Cardiac muscle cell (in vitro differentiated cells and primary cell): Measurements from ENCODE around the gene ZFC3H1. TPM values are rescaled to one million over a fixed set of nuclear protein-coding genes. Genes with fewer than 3 reads are reported as not detected.
"Not testable (repeated sequence)": the region's sequence is repeated elsewhere in the genome, so short reads cannot be mapped to it uniquely, and the experiment has no call there.

Experiments
- DNase-seq, 2 donors: peaks; one replicate each; pipeline versions ENCODE4 v3.0.0 to v3.0.0-alpha.2; 2010 to 2017; ENCODE audit warnings: low read depth in 1 of 2, low spot score in 1 of 2
- H3K27ac ChIP-seq: fragments of 200-600 bp; sonication (generic); 2 replicates; pipeline ENCODE4 v1.5.1; 2016
- H3K27me3 ChIP-seq: fragments of 200-600 bp; sonication (generic); 2 replicates; pipeline ENCODE4 v1.6.0; 2016; ENCODE audit warnings: control low read depth
- H3K36me3 ChIP-seq: fragments of 200-600 bp; sonication (generic); 2 replicates; pipeline ENCODE4 v1.5.1; 2016; ENCODE audit warnings: control low read depth
- H3K4me1 ChIP-seq: fragments of 200-600 bp; sonication (generic); 2 replicates; pipeline ENCODE4 v1.8.1; 2017; ENCODE audit warnings: low read depth, mild to moderate bottlenecking, mixed run types
- H3K4me3 ChIP-seq: fragments of 200-600 bp; sonication (generic); 2 replicates; pipeline ENCODE4 v1.5.1; 2016; ENCODE audit warnings: mild to moderate bottlenecking
- H3K9me3 ChIP-seq: fragments of 200-600 bp; sonication (generic); 2 replicates; pipeline ENCODE4 v1.5.1; 2017; ENCODE audit warnings: low read depth, mild to moderate bottlenecking, control low read depth
- CTCF ChIP-seq: IDR thresholded peaks from 2 replicates; pipeline ENCODE4 v1.5.1; 2012; ENCODE audit warnings: low read depth, mild to moderate bottlenecking, low read length
- polyA plus RNA-seq: library from polyadenylated mRNA; unstranded; fragments of >200 nt; fragmentation: Nextera tagmentation; extraction: Ambion mirVana; gene quantifications from 2 replicates; pipeline ENCODE4 v1.2.1, GENCODE V29; 2016
- total RNA-seq: library from RNA; depleted of rRNA; stranded (reverse); fragments of >200 nt; gene quantifications from 2 replicates; pipeline ENCODE4 v1.2.3, GENCODE V29; 2016

The ZFC3H1 gene
- total and polyA plus RNA-seq, 2 experiments from 2014 or later = 24.9 to 25.8 TPM

- H3K9me3 ChIP-seq = no peaks in the 10 kb centered on the region
- peaks cover 24% of the 10 kb centered on the region for H3K36me3 ChIP-seq
- TF ChIP-seq CTCF = no peak
- H3K4me1 ChIP-seq = no peaks in the 10 kb centered on the region
- no peak overlapping the region for H3K27ac ChIP-seq
- no peak overlapping the region for H3K4me3 ChIP-seq
- no peaks in the 10 kb centered on the region for H3K27me3 ChIP-seq
- no peak for DNase-seq
Observed at GRCh38 chr12:71703206-71703605, 39.6 kb upstream of the ZFC3H1 start.

DNA sequence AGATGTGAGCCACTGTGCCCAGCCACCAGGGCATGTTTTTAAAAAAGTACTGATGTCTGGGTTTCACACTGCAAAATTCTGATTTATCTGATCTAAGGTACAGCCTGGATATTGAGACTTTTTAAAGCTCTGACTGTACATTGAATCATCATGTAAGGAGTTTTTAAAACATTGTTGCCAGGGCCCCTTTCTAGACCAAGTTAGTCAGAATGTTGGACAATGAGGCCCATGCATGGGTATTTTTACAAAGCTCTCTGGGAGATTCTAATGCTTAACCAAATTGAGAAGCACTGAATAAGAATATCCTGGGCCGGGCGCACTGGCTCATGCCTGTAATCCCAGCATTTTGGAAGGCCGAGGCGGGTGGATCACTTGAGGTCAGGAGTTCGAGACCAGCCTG, 38.9 kb upstream of the ZFC3H1 start:
- no peak for DNase-seq
- H3K9me3 ChIP-seq = no peaks in the 10 kb centered on the region
- H3K36me3 ChIP-seq = peaks cover 30% of the 10 kb centered on the region
- H3K27ac ChIP-seq = no peak overlapping the region
- no peaks in the 10 kb centered on the region for H3K27me3 ChIP-seq
- no peaks in the 10 kb centered on the region for H3K4me1 ChIP-seq
- TF ChIP-seq CTCF = no peak
- no peak overlapping the region for H3K4me3 ChIP-seq

DNA sequence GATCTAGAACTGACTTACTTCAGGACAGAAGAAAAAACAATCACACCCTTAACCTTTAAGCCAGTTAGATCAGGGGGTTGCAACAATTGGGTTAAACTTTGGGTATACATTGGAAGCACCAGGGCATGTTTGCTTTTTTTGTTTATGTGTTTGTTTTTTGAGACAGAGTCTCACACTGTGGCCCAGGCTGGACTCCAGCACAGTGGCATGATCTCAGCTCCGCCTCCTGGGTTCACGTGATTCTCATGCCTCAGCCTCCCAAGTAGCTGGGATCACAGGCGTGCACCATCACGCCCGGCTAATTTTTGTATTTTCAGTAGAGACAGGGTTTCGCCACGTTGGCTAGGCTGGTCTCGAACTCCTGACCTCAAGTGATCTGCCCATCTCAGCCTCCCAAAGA, 38.5 kb upstream of the ZFC3H1 start:
- H3K27ac ChIP-seq, DNase-seq, H3K4me1 ChIP-seq, H3K9me3 ChIP-seq, H3K27me3 ChIP-seq, H3K4me3 ChIP-seq: not testable (repeated sequence)
- peaks cover 34% of the 10 kb centered on the region for H3K36me3 ChIP-seq

DNA sequence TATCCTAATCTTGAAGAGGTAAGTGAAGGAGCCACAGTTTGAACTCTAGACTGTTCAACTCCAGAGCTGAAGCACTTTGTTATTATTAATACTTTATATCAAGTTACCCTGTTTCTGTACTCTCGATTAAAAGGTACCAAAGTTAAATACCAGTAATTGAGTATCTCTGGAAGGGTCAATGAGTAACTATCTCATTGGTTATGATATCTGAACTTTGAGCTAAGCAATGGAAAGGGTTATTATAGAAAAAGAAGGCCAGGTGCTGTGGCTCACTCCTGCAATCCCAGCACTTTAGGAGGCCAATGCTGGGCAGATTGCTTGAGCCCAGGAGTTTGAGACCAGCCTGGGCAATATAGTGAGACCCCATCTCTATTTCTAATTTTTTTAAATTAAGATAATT, 32.1 kb upstream of the ZFC3H1 start:
- Histone ChIP-seq H3K4me3 (no peak overlapping the region), H3K36me3 (peaks cover 34% of the 10 kb centered on the region), H3K27me3 (no peaks in the 10 kb centered on the region), H3K9me3 (no peaks in the 10 kb centered on the region), H3K4me1 (peaks cover 17% of the 10 kb centered on the region), H3K27ac (peak overlapping the region; percentile 94)
- DNase-seq = no peak
- TF ChIP-seq CTCF = no peak

DNA sequence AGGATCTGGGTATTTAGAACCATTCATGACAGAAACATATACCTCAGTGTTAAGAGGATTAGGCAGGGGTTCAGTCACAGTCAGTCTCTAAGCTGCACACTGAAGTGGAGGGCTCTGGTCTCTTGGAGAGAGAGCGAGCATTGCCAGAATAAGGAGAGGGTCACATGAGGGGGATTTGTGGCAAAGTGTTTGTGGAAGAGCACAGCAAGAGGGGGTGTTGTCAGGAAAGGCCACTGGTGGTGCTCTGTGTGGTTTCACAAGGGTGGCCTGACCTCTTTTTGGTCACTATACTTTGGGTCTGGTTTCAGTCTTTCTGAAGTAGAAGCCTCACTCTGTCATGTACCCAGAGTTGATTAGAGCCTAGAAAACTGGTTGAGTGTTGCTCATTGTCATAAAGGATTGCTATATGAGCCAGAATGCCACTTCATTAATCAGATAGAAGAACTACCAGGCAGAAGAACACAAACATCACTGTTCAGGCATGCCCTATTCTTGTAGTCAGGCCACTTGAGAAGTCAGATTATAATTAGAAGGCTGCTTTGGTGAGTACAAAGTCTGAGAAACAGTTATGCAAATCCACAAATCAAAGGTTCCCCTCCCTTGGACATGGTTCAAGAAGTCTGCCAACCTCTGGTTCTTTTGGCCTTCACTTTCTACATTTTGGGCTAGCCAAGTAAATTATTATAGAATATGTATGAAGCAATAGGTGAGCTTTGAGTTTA, 30.6 kb upstream of the ZFC3H1 start:
- TF ChIP-seq CTCF = no peak

DNA sequence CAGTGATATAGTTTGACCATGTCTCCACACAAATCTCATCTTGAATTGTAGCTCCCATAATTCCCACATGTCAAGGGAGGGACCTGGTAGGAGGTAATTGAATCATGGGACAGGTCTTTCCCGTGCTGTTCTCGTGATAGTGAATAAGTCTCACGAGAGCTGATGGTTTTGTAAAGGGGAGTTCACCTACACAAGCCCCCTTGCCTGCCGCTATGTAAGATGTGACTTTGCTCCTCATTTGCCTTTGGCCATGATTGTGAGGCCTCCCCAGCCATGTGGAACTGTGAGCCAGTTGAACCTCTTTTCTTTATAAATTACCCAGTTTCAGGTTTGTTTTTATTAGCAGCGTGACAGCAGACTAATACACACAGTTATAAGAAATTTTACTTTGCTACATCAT, 30.0 kb upstream of the ZFC3H1 start:
- Histone ChIP-seq H3K27ac (peak overlapping the region; percentile 94), H3K4me1 (peaks cover 20% of the 10 kb centered on the region), H3K36me3 (peaks cover 18% of the 10 kb centered on the region)
- H3K9me3 ChIP-seq, H3K27me3 ChIP-seq, H3K4me3 ChIP-seq, DNase-seq: not testable (repeated sequence)

More for the DNA sequence above, 30.6 kb upstream of the ZFC3H1 start:
- Histone ChIP-seq H3K36me3 (peaks cover 25% of the 10 kb centered on the region), H3K27ac (peak overlapping the region; percentile 94), H3K4me3 (no peak overlapping the region), H3K27me3 (no peaks in the 10 kb centered on the region), H3K4me1 (peaks cover 19% of the 10 kb centered on the region), H3K9me3 (no peaks in the 10 kb centered on the region)
- peak in 1 of 2 donors; percentile 58 for DNase-seq
